NCI-H1417 (cell line): ENCODE measurements around the gene CPNE5.
A peak's percentile ranks its signal among the peaks of the same experiment; 100 is the strongest.

Experiments used
- DNase-seq, 3 experiments: peaks; one replicate each; lab custom pipeline; 2025; lab: John Stamatoyannopoulos, UW

CPNE5 gene

DNA sequence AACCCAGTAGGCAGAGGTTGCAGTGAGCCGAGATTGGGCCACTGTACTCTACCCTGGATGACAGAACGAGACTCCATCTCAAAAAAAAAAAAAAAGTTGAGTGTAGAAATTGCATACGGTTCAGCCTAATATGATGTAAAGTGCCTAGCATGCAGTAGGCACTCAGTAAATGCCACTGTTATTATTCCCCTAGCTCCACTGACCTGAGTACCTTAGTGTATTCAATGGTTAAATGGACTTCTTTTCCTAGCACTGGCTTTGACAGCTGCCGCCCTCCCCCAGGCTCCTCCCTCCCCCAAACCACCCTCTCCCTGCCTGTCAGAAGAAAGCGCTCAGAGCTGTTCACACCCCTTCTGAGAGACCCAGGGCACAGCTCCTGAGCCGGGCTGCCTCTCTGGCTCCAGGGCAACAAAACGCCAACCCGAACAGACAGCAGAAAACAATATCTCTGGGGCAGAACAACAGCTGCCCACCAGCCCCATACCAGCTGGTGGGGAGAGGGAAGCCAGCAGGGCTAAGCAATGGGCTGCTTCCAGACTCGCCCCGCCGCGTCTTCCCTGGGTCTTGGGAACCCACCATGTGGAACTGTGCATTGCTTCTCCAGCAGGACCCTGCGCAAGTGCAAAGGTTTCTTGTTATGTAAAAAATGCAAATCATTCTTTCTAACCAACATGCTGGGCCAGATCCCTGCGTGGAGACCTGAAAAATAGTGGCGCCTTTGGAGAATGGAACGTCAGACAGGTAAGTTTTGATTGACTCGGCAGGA, 4.5 kb downstream of the CPNE5 start:
- DNase-seq = peak in 2 of 3 experiments; percentile 10 to 34

DNA sequence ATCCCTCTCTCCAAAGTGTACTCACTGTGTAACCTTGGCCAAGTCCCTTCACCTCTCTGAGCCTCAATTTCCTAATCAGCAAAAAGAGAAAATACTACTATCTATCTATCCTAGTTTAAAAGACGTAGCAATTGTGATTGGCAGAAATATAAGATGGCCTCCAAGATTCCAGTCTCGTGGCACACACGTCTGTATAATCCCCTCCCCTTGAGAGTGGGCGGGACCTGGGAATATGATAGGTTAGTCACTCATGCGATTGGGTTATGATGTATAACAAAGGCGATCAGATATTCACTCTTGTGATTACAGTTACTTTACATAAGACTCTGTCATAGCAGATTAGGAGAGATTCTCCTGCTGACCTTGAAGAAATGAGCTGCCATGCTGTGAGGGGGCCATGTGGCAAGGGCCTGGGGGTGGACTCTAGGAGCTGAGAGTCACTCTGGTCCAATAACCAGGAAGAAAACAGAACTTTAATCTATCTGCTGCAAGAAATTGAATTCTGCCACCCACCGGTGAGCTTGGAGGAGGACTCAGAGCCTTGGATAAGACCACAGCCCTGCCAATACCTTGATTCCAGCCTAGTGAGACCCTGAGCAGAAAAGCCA, 6.0 kb downstream of the CPNE5 start:
- no peak for DNase-seq

DNA sequence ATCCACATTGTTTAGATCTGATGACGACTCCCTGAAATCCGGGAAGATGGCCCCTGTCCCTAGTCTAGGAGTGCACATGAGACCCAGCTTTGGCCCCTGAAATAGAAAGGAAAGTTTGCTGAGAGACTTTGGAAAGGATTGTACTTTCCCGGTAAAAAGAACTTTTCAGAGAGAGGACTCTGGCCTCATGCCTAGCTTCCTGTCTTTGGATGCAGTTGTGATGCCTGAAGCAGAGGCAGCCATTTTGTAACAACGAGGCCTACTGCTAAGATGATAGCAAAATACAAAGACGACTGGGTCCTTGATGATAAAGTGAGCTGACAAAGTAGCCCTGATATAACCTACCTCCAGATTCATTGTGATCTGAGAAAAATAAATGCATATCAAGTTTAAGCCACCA, 6.9 kb downstream of the CPNE5 start:
- DNase-seq = no peak

DNA sequence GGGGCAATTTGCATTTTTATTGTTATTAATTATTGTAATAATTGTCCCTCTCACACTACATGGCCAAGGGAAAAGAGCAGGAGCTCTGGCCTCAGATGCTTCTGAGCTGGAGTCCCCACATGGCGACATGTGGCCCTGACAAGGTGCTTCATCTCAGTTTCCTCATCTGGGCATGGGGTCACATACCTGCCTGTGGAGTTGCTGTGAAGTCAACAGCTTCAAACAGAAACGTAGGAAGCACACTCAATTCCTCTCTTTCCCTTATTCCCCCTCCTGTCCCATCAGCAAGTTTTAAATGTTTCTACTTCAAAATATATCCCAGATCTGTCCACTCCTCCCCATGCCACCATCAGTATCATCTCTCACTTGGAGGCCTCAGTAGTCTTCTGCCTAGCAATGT, 8.7 kb downstream of the CPNE5 start:
- DNase-seq = no peak

DNA sequence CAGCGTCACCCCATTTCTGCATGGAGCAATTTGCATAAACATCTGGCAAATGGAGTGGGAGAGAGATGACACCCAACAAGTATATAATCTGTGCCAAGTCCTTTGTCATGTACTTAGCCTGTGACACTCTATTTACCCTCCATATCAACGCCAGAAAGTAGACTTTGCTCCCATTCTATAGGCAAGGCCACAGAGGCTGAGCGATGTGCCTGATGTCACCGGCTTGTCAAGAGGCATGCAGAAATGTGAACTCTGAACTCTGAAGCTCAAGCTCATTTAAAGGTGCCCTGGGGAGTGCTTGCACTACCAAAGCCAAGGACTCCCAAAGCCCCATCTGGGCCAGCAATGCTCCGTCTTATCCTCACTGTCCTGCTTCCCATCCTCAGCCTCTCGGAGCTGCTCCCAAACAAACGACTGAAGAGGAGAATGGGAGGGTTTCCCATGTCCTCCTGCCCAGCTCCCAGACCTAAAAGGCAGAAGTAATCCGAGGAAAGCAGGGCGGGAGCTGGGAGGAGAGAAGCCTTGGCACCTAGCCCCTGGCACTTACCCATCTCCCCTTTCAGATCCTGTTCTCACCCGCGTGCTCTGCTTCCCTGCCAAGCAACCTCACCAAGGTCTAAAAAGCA, 9.2 kb downstream of the CPNE5 start:
- no peak for DNase-seq

DNA sequence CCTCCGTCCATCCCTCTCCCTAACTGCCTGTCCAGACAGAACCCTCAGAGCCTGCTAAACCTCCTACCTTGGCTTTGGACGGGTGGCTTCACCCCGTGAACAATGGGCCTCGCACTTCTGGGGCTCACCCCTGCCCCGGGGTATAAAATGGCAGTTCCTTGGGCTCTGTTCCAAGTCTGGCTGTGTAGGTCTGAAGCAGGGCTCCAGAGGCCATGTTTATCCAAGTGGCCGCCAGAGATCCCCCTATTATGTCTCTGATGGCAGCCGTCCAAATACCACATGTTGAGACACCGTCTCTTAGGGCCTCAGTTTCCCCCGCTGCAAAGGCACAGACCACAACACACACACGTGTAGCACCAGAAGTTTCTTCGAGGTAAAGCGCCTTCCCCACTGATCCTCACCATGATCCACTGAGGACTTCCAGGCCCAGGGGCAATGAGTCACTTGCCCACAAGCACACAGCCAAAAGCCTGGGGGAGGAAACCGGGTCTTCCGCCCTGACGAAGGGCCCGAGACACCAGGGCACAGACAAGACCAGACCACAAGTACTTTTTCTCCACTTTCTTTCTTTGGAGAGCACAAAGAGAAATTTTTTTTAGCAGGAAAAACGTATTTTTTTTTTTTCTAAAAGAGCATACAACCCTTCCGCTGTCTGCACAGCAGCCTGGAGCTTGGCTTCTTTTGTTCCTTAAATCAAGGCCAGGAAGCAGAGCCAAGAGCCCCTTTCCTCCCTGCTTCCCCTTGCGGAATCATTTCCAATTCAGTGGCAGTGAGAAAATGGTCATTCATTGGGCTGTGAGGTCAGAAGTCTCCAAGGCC, 11.8 kb downstream of the CPNE5 start:
- peak in 1 of 3 experiments; percentile 5 for DNase-seq

DNA sequence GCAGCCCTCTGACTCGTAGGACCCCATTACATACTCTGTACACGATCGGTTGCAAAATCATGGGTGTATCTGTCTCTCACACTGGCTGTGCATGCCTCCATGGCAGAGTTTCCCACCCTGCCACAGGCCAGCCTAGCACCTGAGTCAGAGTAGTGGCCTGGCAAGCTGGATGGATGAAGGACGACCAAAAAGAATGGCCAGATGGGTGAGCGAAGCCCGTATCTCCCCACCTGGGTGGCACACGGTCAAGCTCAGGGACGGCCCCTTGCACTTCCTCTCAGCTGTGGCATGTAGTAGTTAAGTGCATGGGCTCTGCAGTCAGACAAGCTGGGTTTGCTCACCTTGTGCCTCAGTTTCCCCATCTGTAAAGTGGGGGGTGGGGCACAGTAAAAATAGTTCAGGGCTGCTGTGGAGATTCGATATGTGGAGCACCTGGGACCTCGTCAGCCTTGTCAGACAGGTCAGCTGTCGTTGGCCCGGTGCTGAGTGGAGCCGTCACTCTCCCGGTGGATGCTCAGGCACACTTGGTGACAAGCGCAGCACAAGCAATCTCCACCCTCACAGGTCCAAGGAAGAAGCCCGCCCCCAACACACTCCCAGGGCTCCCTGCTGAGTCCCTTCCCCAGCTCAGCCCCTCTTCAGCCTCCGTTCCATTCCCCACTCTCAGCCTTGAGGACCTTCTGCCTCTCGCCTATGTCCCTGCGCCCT, 12.6 kb downstream of the CPNE5 start:
- DNase-seq = no peak

DNA sequence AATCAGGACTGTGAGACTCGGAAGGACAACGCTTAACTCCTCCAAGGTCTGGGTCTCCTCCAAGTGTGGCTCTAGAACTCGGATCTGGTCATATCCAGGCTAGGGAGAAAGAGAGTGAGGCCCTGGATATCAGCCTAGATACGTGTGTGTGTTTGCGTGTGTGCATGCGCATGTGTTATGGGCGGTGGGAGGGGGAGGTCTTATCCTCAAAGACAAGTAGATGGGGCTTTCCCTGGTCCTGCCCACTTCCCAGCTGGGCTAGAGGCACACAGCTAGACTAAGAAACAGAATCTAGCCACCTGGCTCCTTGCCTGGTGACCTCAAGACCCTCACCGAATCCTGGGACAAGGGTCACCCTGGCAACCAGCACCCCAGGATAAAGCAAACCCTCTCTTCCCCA, 13.2 kb downstream of the CPNE5 start:
- no peak for DNase-seq

DNA sequence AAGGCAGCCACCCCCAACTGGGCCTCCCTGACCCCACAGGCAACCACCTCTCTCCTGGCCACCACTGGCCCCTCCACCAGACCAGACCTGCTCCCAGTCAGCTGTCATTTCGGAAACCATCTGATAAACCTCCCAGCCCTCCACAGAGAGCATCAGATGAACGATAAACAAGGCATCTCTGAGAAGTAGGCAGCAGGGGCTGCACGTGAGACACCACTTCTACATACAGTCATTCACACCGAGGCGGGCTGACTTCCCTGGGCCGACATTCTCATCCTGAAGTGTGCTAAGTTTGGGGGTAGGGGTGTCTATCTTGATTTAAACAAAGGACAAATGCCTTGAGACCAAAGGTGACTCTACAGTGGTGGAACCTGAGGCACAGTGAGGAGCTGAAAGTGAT, 13.8 kb downstream of the CPNE5 start:
- DNase-seq = no peak

DNA sequence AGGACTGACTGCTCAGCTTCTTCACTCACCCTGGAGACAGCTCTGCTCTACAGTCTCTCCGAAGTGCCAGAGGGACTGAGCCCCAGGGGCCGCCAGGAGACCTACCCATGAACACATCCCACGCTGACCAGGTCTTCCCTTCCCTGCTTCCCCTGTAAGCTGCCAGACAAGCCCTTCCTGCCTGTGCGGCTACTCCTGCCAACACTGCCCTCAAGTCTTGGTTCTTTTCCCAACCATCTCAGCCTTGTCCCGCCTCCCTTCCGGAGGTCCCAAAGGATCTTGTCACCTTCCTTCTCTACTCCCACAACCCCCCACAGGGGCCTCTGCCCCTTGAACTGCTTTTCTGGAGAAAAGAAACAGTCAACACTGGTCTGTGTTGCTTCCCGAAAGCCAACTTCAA, 15.0 kb downstream of the CPNE5 start:
- no peak for DNase-seq

DNA sequence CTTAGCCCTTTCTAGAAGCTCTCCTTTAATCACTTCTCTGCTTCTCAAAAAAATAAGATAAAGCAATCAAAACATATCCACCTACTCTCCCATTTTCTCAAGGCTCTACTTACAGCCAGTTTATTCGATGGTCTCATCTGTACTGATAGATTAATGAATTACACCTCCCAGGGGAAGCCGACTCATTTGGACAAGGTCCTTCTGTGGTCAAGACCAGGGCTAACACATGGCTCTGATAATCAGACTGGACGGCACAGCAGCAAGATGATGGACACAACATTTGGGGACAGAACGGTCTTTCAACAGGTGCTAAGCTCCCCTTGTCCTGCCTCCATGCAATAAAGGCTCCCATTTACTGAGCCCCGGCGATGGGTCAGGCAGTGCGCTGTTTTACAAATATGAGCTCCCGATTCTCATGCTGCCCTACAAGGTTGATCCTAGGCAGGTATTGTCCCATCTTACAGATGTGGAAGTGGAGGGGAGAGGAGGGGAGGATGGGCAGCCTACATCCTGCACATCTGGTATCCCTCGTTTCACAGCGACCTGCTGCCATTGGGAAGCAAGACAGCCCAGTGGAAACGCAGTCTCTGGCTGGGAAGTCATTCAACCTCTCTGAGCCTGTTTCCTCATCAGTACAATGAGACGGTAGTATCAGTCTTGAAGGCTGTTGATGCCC, 15.7 kb downstream of the CPNE5 start:
- DNase-seq = no peak

DNA sequence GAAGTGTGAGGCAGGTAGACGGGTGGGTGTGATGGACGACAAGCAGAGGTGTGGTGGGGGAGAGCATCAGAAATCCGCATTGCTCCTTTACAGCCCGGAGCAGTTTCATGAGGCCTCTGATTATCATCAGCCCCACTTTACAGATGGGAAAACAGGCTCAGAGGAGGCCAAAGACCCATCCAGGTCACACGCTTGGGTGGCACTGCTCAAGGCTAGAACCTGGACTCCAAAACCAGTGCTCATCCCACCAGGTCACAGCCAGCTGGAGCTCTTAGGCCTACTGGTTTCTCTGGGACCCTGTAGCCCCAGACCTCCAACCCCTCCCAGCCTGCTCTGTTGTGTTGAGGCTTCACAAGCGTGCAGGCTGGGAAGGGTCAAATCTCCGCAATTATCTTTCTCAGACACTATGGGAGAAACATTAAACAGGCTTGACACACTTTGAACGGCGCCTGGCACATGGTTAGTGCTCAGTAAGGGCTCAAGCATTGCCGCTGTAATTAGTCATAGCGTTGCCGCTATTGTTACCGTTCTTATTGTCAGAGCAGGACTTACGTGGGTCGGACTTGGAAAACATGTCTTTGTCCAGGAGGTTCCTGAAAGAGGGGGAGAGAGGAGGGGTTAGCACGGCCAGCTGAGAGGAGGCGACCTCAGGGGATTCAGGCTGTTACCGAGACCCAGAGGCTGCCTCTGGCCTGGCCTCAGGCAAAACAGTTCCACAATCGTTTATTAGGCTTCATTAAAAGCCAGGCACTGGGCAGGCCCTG, 16.6 kb downstream of the CPNE5 start:
- peak in 2 of 3 experiments; percentile 42 to 75 for DNase-seq

DNA sequence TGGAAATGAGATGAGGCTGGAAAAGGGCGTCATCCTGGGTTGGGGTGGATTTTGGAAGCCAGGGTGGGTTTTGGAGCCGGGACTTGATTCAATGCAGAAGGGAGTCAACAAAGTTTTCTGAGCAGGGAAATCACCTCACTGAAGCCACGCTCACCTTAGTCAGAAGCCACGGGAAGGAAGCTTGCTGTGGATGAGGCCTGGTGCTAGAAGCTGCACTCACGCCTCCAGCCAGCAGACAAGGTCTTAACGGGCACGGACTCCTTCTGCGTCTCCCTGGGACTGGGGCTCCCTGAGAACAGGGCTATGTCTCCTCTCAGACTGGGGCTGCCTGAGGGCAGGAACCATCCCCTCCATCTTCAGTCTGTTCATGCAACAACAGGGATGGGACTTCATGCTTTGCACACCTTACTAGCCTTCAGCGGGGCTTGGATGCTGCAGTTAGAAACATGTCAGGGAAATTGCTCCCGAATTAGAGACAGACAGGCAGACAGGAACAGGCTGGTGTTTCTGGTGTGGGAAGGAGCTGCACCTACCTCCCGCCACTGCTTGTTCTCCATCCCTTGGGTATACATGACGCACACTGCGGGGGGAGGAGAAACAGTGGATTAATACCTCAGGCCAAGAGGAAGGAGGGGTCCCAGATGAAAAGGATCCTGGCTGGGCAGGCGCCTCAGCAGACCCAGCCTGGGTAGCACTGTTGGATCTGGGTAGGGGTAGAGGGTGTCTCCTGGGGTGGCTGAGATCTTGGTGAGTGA, 17.5 kb downstream of the CPNE5 start:
- no peak for DNase-seq

DNA sequence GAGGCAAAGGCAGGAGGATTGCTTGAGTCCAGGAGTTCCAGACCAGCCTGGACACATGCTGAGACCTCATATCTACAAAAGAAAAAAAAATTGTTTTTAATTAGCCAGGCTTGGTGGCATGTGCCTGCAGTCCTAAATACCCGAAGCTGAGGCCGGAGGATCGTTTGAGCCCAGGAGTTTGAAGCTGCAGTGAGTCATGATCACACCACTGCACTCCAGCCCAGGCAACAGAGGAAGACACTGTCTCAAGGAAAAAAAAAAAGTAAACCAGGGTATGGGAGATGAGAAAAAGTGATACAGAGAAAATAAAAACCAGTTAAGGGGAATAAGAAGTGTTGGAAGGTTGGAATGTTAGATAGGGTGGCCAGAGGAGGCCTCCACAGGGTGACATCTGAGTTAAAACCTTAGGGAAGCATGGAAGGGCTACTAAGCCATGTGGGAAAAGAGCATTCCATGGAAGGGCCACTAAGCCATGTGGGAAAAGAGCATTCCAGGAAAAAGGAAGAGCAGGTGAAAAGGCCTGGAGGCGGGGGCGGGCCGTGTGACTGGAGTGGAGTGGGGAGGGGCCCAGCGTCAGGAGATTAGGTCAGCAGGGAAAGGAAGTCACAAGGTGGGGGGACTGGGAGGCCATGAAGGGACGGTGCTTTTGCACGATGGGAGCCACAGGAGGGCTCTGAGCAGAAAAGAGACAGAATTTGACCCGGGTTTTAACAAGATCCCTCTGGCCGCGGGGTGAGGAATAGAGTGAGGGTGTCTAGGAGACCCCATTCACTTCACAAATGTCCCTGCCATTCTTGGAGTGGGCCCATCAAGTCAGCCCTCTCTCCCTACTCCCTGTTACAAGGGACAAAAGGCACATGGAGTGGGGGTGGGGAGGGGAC, 18.3 kb downstream of the CPNE5 start:
- DNase-seq = no peak

DNA sequence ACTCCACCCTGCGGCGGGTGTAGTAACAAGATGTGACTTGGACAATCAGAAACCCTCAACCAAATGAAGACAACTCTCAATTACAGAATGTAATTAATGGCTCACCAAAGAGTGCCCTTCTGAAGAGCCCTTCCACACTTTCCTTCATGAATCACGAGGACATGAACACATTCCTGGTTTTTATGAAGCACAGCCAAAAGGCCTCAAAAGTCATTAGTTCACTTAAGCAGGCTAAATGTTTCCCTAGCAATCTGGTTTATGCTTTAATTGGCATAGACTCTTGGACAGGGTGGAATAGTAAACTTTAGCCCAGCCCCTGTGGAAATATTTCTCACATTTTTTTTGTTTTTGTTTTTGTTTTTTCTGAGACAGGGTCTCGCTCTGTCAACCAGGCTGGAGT, 20.5 kb downstream of the CPNE5 start:
- DNase-seq = peak in 2 of 3 experiments; percentile 5 to 23

DNA sequence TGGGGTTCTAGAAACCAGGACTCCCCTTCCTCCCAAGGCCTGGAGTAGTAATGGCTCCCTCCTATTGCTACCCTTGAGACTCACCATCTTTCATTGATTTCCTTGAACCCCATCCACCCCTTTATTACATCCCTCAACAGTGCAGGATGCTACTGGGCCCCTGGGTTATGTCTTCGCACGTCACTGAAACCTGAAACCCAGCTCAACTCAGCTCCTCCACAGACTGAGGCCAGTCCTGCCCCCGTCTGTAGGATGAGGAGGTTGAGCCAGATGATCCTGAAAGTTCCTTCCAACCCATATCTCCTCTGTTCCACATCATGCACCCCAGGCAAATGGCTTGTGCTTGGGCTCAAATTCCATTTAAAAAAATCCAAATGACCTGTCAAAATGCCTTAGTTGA, 21.4 kb downstream of the CPNE5 start:
- DNase-seq = no peak

DNA sequence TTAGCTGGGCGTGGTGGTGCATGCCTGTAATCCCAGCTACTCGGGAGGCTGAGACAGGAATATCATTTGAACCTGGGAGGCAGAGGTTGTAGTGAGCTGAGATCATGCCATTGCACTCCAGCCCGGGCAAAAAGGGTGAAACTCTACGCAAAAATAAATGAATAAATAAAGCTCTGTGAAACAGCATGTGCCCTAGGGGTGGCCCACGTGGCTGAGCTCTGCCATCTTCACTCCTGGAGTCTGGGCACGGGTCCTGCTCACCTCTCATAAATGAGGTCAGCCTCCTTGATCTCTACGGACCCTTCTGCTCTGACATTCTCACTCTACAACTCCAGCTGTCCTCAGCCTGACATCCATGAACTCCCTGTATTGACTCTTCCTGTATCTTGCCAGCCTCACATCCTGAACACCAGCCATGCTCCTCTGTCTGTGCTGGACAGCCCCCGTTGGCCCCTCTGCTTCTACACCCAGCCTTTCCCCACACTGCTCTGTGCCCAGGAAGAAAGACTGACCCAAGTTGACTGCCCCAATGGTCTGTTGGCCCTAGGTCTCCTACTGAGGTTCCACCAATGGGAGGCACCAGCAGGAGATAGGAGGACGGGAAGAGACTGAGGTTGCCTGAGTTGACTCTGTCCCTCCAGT, 21.9 kb downstream of the CPNE5 start:
- no peak for DNase-seq
